Tongue (tissue), 2 donors: ENCODE results near the gene SMCR8. TPM values are rescaled to one million over a fixed set of nuclear protein-coding genes. Genes with fewer than 3 reads are reported as not detected.
"Not testable (repeated sequence)": the region's sequence is repeated elsewhere in the genome, so short reads cannot be mapped to it uniquely, and the experiment has no call there.

ENCODE experiments used
- DNase-seq: peaks from one replicate; pipeline ENCODE4 v3.0.0-alpha.2; 2015
- total RNA-seq: library from RNA; depleted of rRNA; stranded (reverse); fragments of >200 nt; gene quantifications from one replicate; pipeline ENCODE4 v1.2.3, GENCODE V29; 2014

SMCR8 gene
- total RNA-seq, 1 donor from 2014 or later = 12.8 TPM

- DNase-seq = no peak
Observed at GRCh38 chr17:18318117-18318516, 3.0 kb downstream of the SMCR8 start.

- DNase-seq = no peak
Observed at GRCh38 chr17:18318771-18319450, 3.8 kb downstream of the SMCR8 start.

GRCh38 chr17:18319604-18320256, 4.6 kb downstream of the SMCR8 start:
- peak; percentile 56 for DNase-seq

GRCh38 chr17:18320301-18320700, 5.2 kb downstream of the SMCR8 start:
- DNase-seq = no peak

- DNase-seq = no peak
Observed at GRCh38 chr17:18321309-18321708, 6.2 kb downstream of the SMCR8 start.

GRCh38 chr17:18322522-18322921, 7.4 kb downstream of the SMCR8 start:
- DNase-seq = no peak

- no peak for DNase-seq
Observed at GRCh38 chr17:18323007-18323406, 7.9 kb downstream of the SMCR8 start.

GRCh38 chr17:18323507-18324139, 8.5 kb downstream of the SMCR8 start:
- no peak for DNase-seq

GRCh38 chr17:18324140-18325050, 9.3 kb downstream of the SMCR8 start:
- no peak for DNase-seq

GRCh38 chr17:18326039-18326438, 10.9 kb downstream of the SMCR8 start:
- DNase-seq = no peak

- no peak for DNase-seq
Observed at GRCh38 chr17:18326572-18326971, 11.5 kb downstream of the SMCR8 start.

GRCh38 chr17:18327093-18327492, 12.0 kb downstream of the SMCR8 start:
- no peak for DNase-seq

GRCh38 chr17:18327556-18327955, 12.5 kb downstream of the SMCR8 start:
- no peak for DNase-seq

- no peak for DNase-seq
Observed at GRCh38 chr17:18328643-18329204, 13.6 kb downstream of the SMCR8 start.

- DNase-seq = no peak
Observed at GRCh38 chr17:18331879-18332278, 16.8 kb downstream of the SMCR8 start.

- DNase-seq = no peak
Observed at GRCh38 chr17:18332909-18333489, 17.9 kb downstream of the SMCR8 start.

- DNase-seq = not testable (repeated sequence)
Observed at GRCh38 chr17:18338158-18338557, 23.1 kb downstream of the SMCR8 start.

GRCh38 chr17:18339933-18340332, 24.8 kb downstream of the SMCR8 start:
- no peak for DNase-seq

GRCh38 chr17:18344021-18344420, 28.9 kb downstream of the SMCR8 start:
- no peak for DNase-seq

- no peak for DNase-seq
Observed at GRCh38 chr17:18353541-18353940, 38.4 kb downstream of the SMCR8 start.

- DNase-seq = peak; percentile 10
Observed at GRCh38 chr17:18356624-18357023, 41.5 kb downstream of the SMCR8 start.

- no peak for DNase-seq
Observed at GRCh38 chr17:18360518-18360917, 45.4 kb downstream of the SMCR8 start.
